NCI-H1436 treated with DMSO at 0.1 percent for 48 hours (cell line): ENCODE results near the gene ZNF407.

Experiments used
- DNase-seq: peaks from one replicate; lab custom pipeline; 2025; lab: John Stamatoyannopoulos, UW

Gene ZNF407

GRCh38 chr18:74789078-74789477 is 191.4 kb downstream of the ZNF407 start:
- no peak for DNase-seq

- no peak for DNase-seq
Observed at GRCh38 chr18:74790451-74790850, 192.8 kb downstream of the ZNF407 start.

- no peak for DNase-seq
Observed at GRCh38 chr18:74791501-74792194, 194.0 kb downstream of the ZNF407 start.

GRCh38 chr18:74793746-74794145 is 196.1 kb downstream of the ZNF407 start:
- no peak for DNase-seq

GRCh38 chr18:74795751-74796150 is 198.1 kb downstream of the ZNF407 start:
- DNase-seq, result no peak

GRCh38 chr18:74796211-74796610 is 198.5 kb downstream of the ZNF407 start:
- no peak for DNase-seq

GRCh38 chr18:74796841-74797576 is 199.3 kb downstream of the ZNF407 start:
- DNase-seq, result no peak

- no peak for DNase-seq
Observed at GRCh38 chr18:74797577-74798151, 200.0 kb downstream of the ZNF407 start.

- DNase-seq, result no peak
Observed at GRCh38 chr18:74799542-74799941, 201.9 kb downstream of the ZNF407 start.

GRCh38 chr18:74800098-74800497 is 202.4 kb downstream of the ZNF407 start:
- no peak for DNase-seq

GRCh38 chr18:74803117-74803516 is 205.4 kb downstream of the ZNF407 start:
- DNase-seq, result no peak

- DNase-seq, result no peak
Observed at GRCh38 chr18:74803769-74804168, 206.1 kb downstream of the ZNF407 start.

- DNase-seq, result no peak
Observed at GRCh38 chr18:74804677-74805076, 207.0 kb downstream of the ZNF407 start.

- no peak for DNase-seq
Observed at GRCh38 chr18:74806073-74806472, 208.4 kb downstream of the ZNF407 start.

- peak; percentile 29 for DNase-seq
Observed at GRCh38 chr18:74806700-74807416, 209.2 kb downstream of the ZNF407 start.

GRCh38 chr18:74817576-74817975 is 219.9 kb downstream of the ZNF407 start:
- DNase-seq, result no peak

- no peak for DNase-seq
Observed at GRCh38 chr18:74818516-74819175, 221.0 kb downstream of the ZNF407 start.

- no peak for DNase-seq
Observed at GRCh38 chr18:74819433-74820059, 221.9 kb downstream of the ZNF407 start.

- DNase-seq, result no peak
Observed at GRCh38 chr18:74820160-74820780, 222.6 kb downstream of the ZNF407 start.

GRCh38 chr18:74825460-74825859 is 227.8 kb downstream of the ZNF407 start:
- DNase-seq, result no peak

GRCh38 chr18:74826572-74826971 is 228.9 kb downstream of the ZNF407 start:
- no peak for DNase-seq
